T-cell (primary cell): ENCODE data around the gene NNT. TPM values are rescaled to one million over a fixed set of nuclear protein-coding genes. Genes with fewer than 3 reads are reported as not detected.
"Not testable (repeated sequence)": the region's sequence is repeated elsewhere in the genome, so short reads cannot be mapped to it uniquely, and the experiment has no call there.

Experiments used
- ATAC-seq, 4 experiments: fragments of 200-7000 bp in 3 of 4; fragments of 150-1000 bp in 1 of 4; cut with Tn5 transposase; replicated peaks in 1 of 4; 1 replicate in 3 of 4; 2 replicates in 1 of 4; pipeline ENCODE4 v1.10.0; 2021; ENCODE audit warnings: moderate library complexity in 3 of 4, mild to moderate bottlenecking in 2 of 4, moderate number of reproducible peaks in 1 of 4
- CTCF ChIA-PET, 2 donors: fragments of 300-600 bp; sonication (Branson Sonifier 250); formaldehyde crosslinking; loops; one replicate each; lab custom pipeline; 2022; ENCODE audit warnings: antibody characterized with exemption in 2 of 2; lab: Charles Lee
- POLR2A ChIA-PET, 2 donors: fragments of 300-600 bp; sonication (Branson Sonifier 250); formaldehyde crosslinking; loops; one replicate each; lab custom pipeline; 2022; ENCODE audit warnings: antibody characterized with exemption in 2 of 2; lab: Charles Lee
- DNase-seq, 35 experiments: peaks; one replicate each; pipeline versions ENCODE4 v3.0.0 to v3.0.0-alpha.2; 2013 to 2023
- H3K27ac ChIP-seq: one replicate; pipeline ENCODE4 v1.5.1; 2013; ENCODE audit warnings: low read length
- H3K27me3 ChIP-seq, 2 experiments: replicated peaks in 1 of 2; 1 replicate in 1 of 2; 2 replicates in 1 of 2; pipeline versions ENCODE4 v1.6.1 to v1.7.0; 2013; ENCODE audit warnings: low read length in 1 of 2, mixed read lengths in 1 of 2; ENCODE audit not compliant: control insufficient read depth in 2 of 2, insufficient read depth in 2 of 2; ENCODE audit errors: extremely low read depth in 1 of 2
- H3K36me3 ChIP-seq, 2 donors: 1 replicate in 1 of 2; 2 replicates in 1 of 2; pipeline versions ENCODE4 v1.6.1 to v1.7.0; 2013; ENCODE audit warnings: low read length in 1 of 2; ENCODE audit not compliant: control insufficient read depth in 2 of 2, insufficient read depth in 1 of 2; ENCODE audit errors: extremely low read depth in 1 of 2
- H3K4me1 ChIP-seq, 2 experiments: 1 replicate in 1 of 2; 2 replicates in 1 of 2; pipeline versions ENCODE4 v1.6.1 to v1.7.0; 2013; ENCODE audit warnings: low read length in 2 of 2, mixed read lengths in 1 of 2; ENCODE audit not compliant: insufficient read depth in 2 of 2, control insufficient read depth in 1 of 2; ENCODE audit errors: extremely low read depth in 1 of 2
- H3K4me3 ChIP-seq, 2 donors: 1 replicate in 1 of 2; 2 replicates in 1 of 2; pipeline versions ENCODE4 v1.5.1 to v1.7.0; 2013; ENCODE audit warnings: mild to moderate bottlenecking in 2 of 2, low read length in 1 of 2, moderate library complexity in 1 of 2; ENCODE audit not compliant: control insufficient read depth in 1 of 2; ENCODE audit errors: extremely low read depth in 1 of 2
- H3K9me3 ChIP-seq: 2 replicates; pipeline ENCODE4 v1.7.0; 2013
- H3K27ac Mint-ChIP-seq, 2 donors: one replicate each; pipeline ENCODE4 v1.8.0; 2020 to 2021; ENCODE audit warnings: mild to moderate bottlenecking in 2 of 2, mixed read lengths in 2 of 2
- H3K27me3 Mint-ChIP-seq, 2 donors: one replicate each; pipeline ENCODE4 v1.8.0; 2021 to 2022; ENCODE audit warnings: mixed read lengths in 2 of 2
- H3K36me3 Mint-ChIP-seq: one replicate; pipeline ENCODE4 v1.8.0; 2021; ENCODE audit warnings: mixed read lengths
- H3K4me1 Mint-ChIP-seq, 3 donors: one replicate each; pipeline ENCODE4 v1.8.0; 2020 to 2022; ENCODE audit warnings: mixed read lengths in 3 of 3, mild to moderate bottlenecking in 1 of 3
- H3K4me3 Mint-ChIP-seq, 3 donors: one replicate each; pipeline ENCODE4 v1.8.0; 2020 to 2022; ENCODE audit warnings: mild to moderate bottlenecking in 3 of 3, mixed read lengths in 3 of 3, moderate library complexity in 3 of 3
- H3K9me3 Mint-ChIP-seq, 3 donors: one replicate each; pipeline ENCODE4 v1.8.0; 2020 to 2022; ENCODE audit warnings: mixed read lengths in 3 of 3
- WGBS: methylation state at CpG from one replicate; pipeline ENCODE4 v1.1.5; 2013; ENCODE audit warnings: missing lambda C conversion rate; ENCODE audit not compliant: insufficient coverage; 5-methylcytosine and 5-hydroxymethylcytosine counted together
- total RNA-seq, 35 experiments: library from RNA in 6 of 35; stranded (reverse) in 6 of 35; fragments of 120-200 nt in 1 of 35; gene quantifications; one replicate each; pipeline versions ENCODE4 v1.2.1 to v1.2.4 and lab custom pipeline; 2013 to 2026

NNT gene
- total RNA-seq, 5 donors from 2014 or later (not counting 1 experiment from before 2014, with no cell fraction given), result 49.3 to 56.3 (median 52.6) TPM

DNA sequence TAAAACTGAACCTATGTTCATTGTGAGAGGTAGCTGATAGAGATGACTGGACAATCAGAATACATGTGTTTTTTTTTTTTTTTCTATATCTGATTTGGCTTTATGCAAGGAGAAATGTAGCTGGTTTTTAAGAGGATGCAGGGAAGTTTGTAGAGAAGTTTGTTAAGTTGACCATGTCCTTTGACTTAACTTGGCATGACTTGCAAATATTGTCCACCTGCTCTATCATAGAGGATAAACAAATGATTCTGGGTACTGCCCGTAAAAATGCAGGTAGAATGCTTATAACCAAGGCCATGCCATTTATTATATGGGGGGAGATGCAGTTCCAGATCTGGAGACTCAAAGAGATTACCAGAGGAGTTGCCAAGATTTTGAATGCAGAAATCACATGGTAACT lies 13.7 kb upstream of the NNT start:
- ChIA-PET POLR2A (no interaction called here), CTCF (interaction anchor here in 1 of 2 donors (0.6 kb wide), 1 partner anchor 33 kb away, joined by 4 read pairs; no protein-coding TSS in a partner anchor)
- ATAC-seq (no peak), DNase-seq (no peak)
- Histone ChIP-seq H3K27me3 (no peaks in the 10 kb centered on the region), H3K9me3 (no peaks in the 10 kb centered on the region), H3K36me3 (no peaks in the 10 kb centered on the region), H3K27ac (no peak overlapping the region), H3K4me1 (no peaks in the 10 kb centered on the region), H3K4me3 (no peak overlapping the region)
- Mint-ChIP-seq H3K4me3 (no peak overlapping the region), H3K36me3 (peaks cover 25% of the 10 kb centered on the region), H3K27ac (no peak overlapping the region), H3K27me3 (no peaks in the 10 kb centered on the region), H3K9me3 (no peaks in the 10 kb centered on the region), H3K4me1 (no peaks in the 10 kb centered on the region)
- no CpG with 5 or more reads among the region's 1 CpG for WGBS

DNA sequence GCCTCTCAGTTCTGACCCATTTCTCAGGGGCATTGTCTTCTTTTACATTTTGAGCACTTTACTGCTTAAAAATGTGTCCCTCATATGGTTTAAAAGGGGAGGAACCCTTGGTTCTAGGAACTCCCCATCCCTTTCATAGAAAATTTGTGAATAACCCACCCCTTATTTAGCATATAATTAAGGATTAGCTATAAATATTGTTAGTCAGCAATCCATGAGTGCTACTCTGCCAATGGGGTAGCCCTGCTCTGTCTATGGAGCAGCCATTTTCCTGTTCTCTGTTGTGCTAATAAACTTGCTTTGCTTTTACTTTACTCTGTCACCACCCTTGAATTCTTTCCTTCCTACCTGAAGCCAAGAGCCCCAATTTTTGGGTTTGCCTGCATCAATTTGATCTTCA lies 12.3 kb upstream of the NNT start:
- Histone ChIP-seq H3K9me3 (no peaks in the 10 kb centered on the region), H3K27me3 (no peaks in the 10 kb centered on the region), H3K27ac (no peak overlapping the region), H3K4me3 (no peak overlapping the region), H3K4me1 (no peaks in the 10 kb centered on the region), H3K36me3 (no peaks in the 10 kb centered on the region)
- H3K27ac Mint-ChIP-seq, result no peak overlapping the region
- ChIA-PET CTCF (no interaction called here), POLR2A (no interaction called here)
- ATAC-seq (no peak), DNase-seq (no peak)
- H3K4me3 Mint-ChIP-seq, result no peak overlapping the region
- peaks cover 25% of the 10 kb centered on the region for H3K36me3 Mint-ChIP-seq
- no peaks in the 10 kb centered on the region for H3K27me3 Mint-ChIP-seq
- no peaks in the 10 kb centered on the region for H3K9me3 Mint-ChIP-seq
- no peaks in the 10 kb centered on the region for H3K4me1 Mint-ChIP-seq

- Histone ChIP-seq H3K27me3 (no peaks in the 10 kb centered on the region), H3K27ac (no peak overlapping the region), H3K36me3 (no peaks in the 10 kb centered on the region), H3K4me1 (no peaks in the 10 kb centered on the region), H3K9me3 (no peaks in the 10 kb centered on the region), H3K4me3 (no peak overlapping the region)
- Mint-ChIP-seq H3K9me3 (no peaks in the 10 kb centered on the region), H3K4me1 (peaks cover 0 to under 1% (median 0%) of the 10 kb centered on the region in 3 donors), H3K27ac (no peak overlapping the region), H3K4me3 (no peak overlapping the region), H3K36me3 (peaks cover 15% of the 10 kb centered on the region), H3K27me3 (no peaks in the 10 kb centered on the region)
- ChIA-PET POLR2A (no interaction called here), CTCF (no interaction called here)
- ATAC-seq (no peak), DNase-seq (no peak)
These were observed 10.6 kb upstream of the NNT start for GRCh38 chr5:43592363-43592762.

DNA sequence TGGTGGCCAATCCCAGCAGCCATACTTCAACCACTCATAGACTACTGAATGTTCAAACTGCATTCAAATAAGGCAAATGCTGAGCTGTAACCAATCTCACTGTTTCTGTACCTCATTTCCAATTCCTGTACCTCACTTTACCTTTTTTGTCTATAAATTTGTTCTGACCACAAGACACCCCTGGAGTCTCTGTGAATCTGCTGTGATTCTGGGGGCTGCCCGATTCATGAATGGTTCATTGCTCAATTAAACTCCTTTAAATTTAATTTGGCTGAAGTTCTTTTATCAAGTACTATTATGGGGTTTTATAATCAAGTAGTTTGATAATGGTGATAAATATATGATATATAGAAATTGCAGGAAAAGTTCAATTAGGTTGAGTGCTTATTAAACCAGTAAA lies 4.1 kb upstream of the NNT start:
- H3K27me3 ChIP-seq, POLR2A ChIA-PET, H3K4me3 ChIP-seq, H3K36me3 ChIP-seq, H3K27ac ChIP-seq, H3K27me3 Mint-ChIP-seq, ATAC-seq, H3K9me3 Mint-ChIP-seq, DNase-seq, CTCF ChIA-PET, H3K4me3 Mint-ChIP-seq, H3K27ac Mint-ChIP-seq, H3K9me3 ChIP-seq, H3K36me3 Mint-ChIP-seq: not testable (repeated sequence)
- no CpG with 5 or more reads among the region's 1 CpG for WGBS
- peaks cover 8 to 11% of the 10 kb centered on the region in 2 experiments for H3K4me1 ChIP-seq
- peaks cover 27 to 46% (median 36%) of the 10 kb centered on the region in 3 donors for H3K4me1 Mint-ChIP-seq

- ATAC-seq (no peak), DNase-seq (peak in 1 of 35 experiments; percentile 12)
- H3K27me3 ChIP-seq, result no peaks in the 10 kb centered on the region
- peaks cover 8 to 23% of the 10 kb centered on the region in 2 experiments for H3K4me1 ChIP-seq
- Mint-ChIP-seq H3K36me3 (peaks cover 17% of the 10 kb centered on the region), H3K27ac (peak overlapping the region; percentile 61 to 88), H3K9me3 (no peaks in the 10 kb centered on the region), H3K4me3 (peak overlapping the region; percentile 89 to 96 (median 91)), H3K27me3 (no peaks in the 10 kb centered on the region), H3K4me1 (peaks cover 50 to 65% (median 56%) of the 10 kb centered on the region in 3 donors)
- POLR2A ChIA-PET, result interaction anchor here (0.8 to 1.2 kb wide), 3 partner anchors 46 to 661 kb away, joined by 3 to 4 read pairs (median 3); partner anchors contain the start of gene TMEM267 (in 1 of the 2)
- H3K4me3 ChIP-seq, result peak overlapping the region in 1 of 2 donors; percentile 87
- WGBS, result no CpG with 5 or more reads among the region's 8 CpGs
- H3K36me3 ChIP-seq, result no peaks in the 10 kb centered on the region
- CTCF ChIA-PET, result interaction anchor here (0.5 to 2.7 kb wide), 5 partner anchors 30 to 583 kb away, joined by 3 to 12 read pairs (median 5); partner anchors contain the start of genes HMGCS1 (in 1 of the 2) and TMEM267 (in 1 of the 2)
- no peaks in the 10 kb centered on the region for H3K9me3 ChIP-seq
- H3K27ac ChIP-seq, result peak overlapping the region; percentile 83
These were observed 1.3 kb upstream of the NNT start for GRCh38 chr5:43601454-43602260.

DNA sequence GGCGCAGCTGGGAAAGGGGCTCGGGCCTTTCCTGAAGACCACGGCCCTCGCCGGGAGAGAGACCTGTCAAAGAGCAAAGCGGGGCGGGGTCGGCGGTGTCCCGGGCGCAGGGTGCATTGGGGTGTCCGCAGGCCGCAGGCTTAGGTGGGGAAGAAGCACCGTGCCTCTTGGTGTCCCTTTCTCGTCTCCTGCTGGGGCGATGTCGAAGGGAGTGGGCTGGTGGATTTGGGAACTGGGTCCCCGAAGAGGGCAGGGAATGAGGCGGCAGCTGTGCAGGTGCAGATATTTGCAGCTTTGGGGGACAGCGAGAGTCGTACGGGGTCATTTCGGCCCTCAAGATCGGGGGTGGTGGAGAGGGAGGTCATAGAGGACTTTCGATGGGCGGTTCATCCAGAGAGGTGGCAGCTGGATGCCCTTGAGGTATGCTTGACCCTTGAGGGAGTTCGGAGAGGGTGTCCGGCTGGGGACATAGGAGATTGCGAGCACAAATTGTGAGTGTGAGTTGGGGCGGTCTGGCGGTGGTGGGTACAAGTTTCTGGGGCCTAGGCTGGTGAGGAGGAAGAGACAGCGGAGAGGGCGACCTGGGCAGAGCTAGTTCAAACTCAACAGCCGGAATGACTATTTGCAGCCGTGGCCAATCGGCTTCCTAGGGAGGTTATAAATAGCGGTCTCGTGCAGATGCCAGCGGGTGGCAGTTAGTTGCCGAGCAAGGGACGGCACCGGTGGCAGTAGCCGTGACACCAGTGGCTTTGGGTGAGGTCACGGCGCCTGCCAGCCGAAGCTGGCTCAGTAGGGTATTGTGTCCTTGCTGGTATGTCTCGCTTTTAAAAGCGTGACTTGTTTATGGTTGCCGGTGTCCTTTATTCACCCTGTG lies 601 bp downstream of the NNT start:
- Histone ChIP-seq H3K27ac (peak overlapping the region; percentile 60), H3K4me1 (peaks cover 8 to 28% of the 10 kb centered on the region in 2 experiments), H3K27me3 (no peaks in the 10 kb centered on the region), H3K36me3 (peaks cover 0 to 2% of the 10 kb centered on the region in 2 donors), H3K4me3 (peak overlapping the region; percentile 87 to 91), H3K9me3 (no peaks in the 10 kb centered on the region)
- Mint-ChIP-seq H3K27ac (peak overlapping the region; percentile 82 to 88), H3K9me3 (no peaks in the 10 kb centered on the region), H3K27me3 (no peaks in the 10 kb centered on the region), H3K4me1 (peaks cover 63 to 70% (median 66%) of the 10 kb centered on the region in 3 donors), H3K36me3 (peaks cover 21% of the 10 kb centered on the region), H3K4me3 (peak overlapping the region; percentile 89 to 96 (median 91))
- CTCF ChIA-PET, result interaction anchor here (0.5 to 2.7 kb wide), 8 partner anchors 28 to 493 kb away, joined by 3 to 12 read pairs (median 5); partner anchors contain the start of gene TMEM267 (in 1 of the 2)
- POLR2A ChIA-PET, result interaction anchor here in 1 of 2 donors (1.1 to 1.2 kb wide), 3 partner anchors 27 to 291 kb away, joined by 3 to 4 read pairs (median 4); partner anchors contain the start of genes HMGCS1 and TMEM267
- DNase-seq, result peak; percentile 13 to 81 (median 59)
- under 1% methylated on average over 43 of the region's 49 CpGs for WGBS
- ATAC-seq, result peak; percentile 68 to 72 (median 68)
